Dendritic cell treated with granulocyte-macrophage colony-stimulating factor and Interleukin-4, amounts not matched to agents 40 ng/mL and 50 ng/mL, for 4 days (primary cell): Measurements from ENCODE around the gene TFDP1.
A peak's percentile ranks its signal among the peaks of the same experiment; 100 is the strongest.

Source experiments
- H3K27ac Mint-ChIP-seq: one replicate; pipeline ENCODE4 v1.8.0; 2022; ENCODE audit warnings: mild to moderate bottlenecking, mixed read lengths
- H3K27me3 Mint-ChIP-seq: one replicate; pipeline ENCODE4 v1.8.0; 2022; ENCODE audit warnings: mild to moderate bottlenecking, mixed read lengths
- H3K36me3 Mint-ChIP-seq: one replicate; pipeline ENCODE4 v1.8.0; 2022; ENCODE audit warnings: low read depth, mixed read lengths
- H3K4me1 Mint-ChIP-seq: one replicate; pipeline ENCODE4 v1.8.0; 2022; ENCODE audit warnings: low read depth, mixed read lengths
- H3K4me3 Mint-ChIP-seq: one replicate; pipeline ENCODE4 v1.8.0; 2022; ENCODE audit warnings: mild to moderate bottlenecking, moderate library complexity, mixed read lengths
- H3K9me3 Mint-ChIP-seq: one replicate; pipeline ENCODE4 v1.8.0; 2022; ENCODE audit warnings: mixed read lengths
- intact Hi-C: fragments of 100-400 bp; cut with micrococcal nuclease; formaldehyde crosslinking; loops from one replicate; pipeline ENCODE4 v1.15.0; 2022

TFDP1 gene, protein sequence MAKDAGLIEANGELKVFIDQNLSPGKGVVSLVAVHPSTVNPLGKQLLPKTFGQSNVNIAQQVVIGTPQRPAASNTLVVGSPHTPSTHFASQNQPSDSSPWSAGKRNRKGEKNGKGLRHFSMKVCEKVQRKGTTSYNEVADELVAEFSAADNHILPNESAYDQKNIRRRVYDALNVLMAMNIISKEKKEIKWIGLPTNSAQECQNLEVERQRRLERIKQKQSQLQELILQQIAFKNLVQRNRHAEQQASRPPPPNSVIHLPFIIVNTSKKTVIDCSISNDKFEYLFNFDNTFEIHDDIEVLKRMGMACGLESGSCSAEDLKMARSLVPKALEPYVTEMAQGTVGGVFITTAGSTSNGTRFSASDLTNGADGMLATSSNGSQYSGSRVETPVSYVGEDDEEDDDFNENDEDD

GRCh38 chr13:113584205-113584869 is at the start of gene TFDP1:
Gene TFDP1 (plus strand): TSS chr13:113584753. CDS start chr13:113585838, 1,085 bp downstream.
- H3K36me3 Mint-ChIP-seq, result peaks cover 24% of the 10 kb centered on the region
- no peaks in the 10 kb centered on the region for H3K9me3 Mint-ChIP-seq
- no peaks in the 10 kb centered on the region for H3K27me3 Mint-ChIP-seq
- intact Hi-C loops, result no loop called here
- H3K27ac Mint-ChIP-seq, result peak within 1 kb of the TSS; percentile 64
- H3K4me3 Mint-ChIP-seq, result peak within 1 kb of the TSS; percentile 87
- peaks cover 25% of the 10 kb centered on the region for H3K4me1 Mint-ChIP-seq

DNA sequence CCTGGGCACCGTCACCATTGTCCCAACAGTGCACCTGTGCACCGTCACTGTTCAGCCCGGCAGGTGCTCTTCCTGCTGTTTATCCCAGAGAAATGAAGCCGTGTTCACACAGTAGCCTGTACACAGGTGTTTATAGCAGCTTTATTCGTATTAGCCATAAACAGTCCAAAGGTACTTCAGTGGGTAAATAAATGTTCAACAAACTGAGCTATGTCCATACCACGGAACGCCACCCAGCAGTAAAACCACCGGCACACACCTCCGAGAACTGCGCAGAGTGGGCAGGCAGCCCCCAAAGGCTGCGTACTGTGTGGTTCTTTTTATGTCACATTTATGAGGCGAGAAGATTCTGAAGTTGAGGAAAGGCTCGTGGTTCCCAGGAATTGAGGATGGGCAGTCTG is 49.2 kb upstream of the TFDP1 start:
- Mint-ChIP-seq H3K27me3 (no peaks in the 10 kb centered on the region), H3K4me1 (no peaks in the 10 kb centered on the region), H3K36me3 (peaks cover 95% of the 10 kb centered on the region), H3K27ac (no peak overlapping the region), H3K9me3 (peaks cover 10% of the 10 kb centered on the region), H3K4me3 (no peak overlapping the region)
- intact Hi-C loops, result no loop called here

- H3K27me3 Mint-ChIP-seq, result no peaks in the 10 kb centered on the region
- H3K4me1 Mint-ChIP-seq, result no peaks in the 10 kb centered on the region
- intact Hi-C loops, result no loop called here
- H3K27ac Mint-ChIP-seq, result no peak overlapping the region
- H3K9me3 Mint-ChIP-seq, result peaks cover 22% of the 10 kb centered on the region
- peaks cover 95% of the 10 kb centered on the region for H3K36me3 Mint-ChIP-seq
- no peak overlapping the region for H3K4me3 Mint-ChIP-seq
Observed at GRCh38 chr13:113536461-113537110, 48.0 kb upstream of the TFDP1 start.

GRCh38 chr13:113537205-113537604 is 47.3 kb upstream of the TFDP1 start:
- no peaks in the 10 kb centered on the region for H3K4me1 Mint-ChIP-seq
- intact Hi-C loops, result no loop called here
- H3K27ac Mint-ChIP-seq, result no peak overlapping the region
- peaks cover 22% of the 10 kb centered on the region for H3K9me3 Mint-ChIP-seq
- H3K36me3 Mint-ChIP-seq, result peaks cover 89% of the 10 kb centered on the region
- H3K27me3 Mint-ChIP-seq, result no peaks in the 10 kb centered on the region
- H3K4me3 Mint-ChIP-seq, result no peak overlapping the region

GRCh38 chr13:113537909-113538688 is 46.5 kb upstream of the TFDP1 start:
- H3K4me3 Mint-ChIP-seq, result no peak overlapping the region
- intact Hi-C loops, result no loop called here
- no peaks in the 10 kb centered on the region for H3K4me1 Mint-ChIP-seq
- H3K36me3 Mint-ChIP-seq, result peaks cover 87% of the 10 kb centered on the region
- peaks cover 22% of the 10 kb centered on the region for H3K9me3 Mint-ChIP-seq
- H3K27me3 Mint-ChIP-seq, result no peaks in the 10 kb centered on the region
- no peak overlapping the region for H3K27ac Mint-ChIP-seq

DNA sequence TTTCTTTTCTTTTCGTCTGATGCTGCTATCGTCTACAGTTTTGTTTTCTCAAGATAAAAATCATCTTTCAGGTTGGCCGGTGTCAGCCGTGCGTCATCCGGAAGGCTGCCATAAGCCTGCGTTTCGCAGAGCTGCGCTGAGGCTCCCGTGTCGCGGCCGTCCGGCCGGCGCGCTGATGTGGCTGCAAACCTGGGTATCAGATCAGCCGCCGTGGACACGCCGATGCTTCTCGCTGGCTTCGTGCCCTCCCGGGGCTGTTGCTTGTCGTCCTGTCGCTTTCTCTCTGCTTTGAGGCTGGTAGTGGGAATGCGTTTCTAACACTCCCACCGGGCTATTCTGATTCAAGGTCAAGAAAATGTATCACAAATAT is 45.9 kb upstream of the TFDP1 start:
- peaks cover 87% of the 10 kb centered on the region for H3K36me3 Mint-ChIP-seq
- peaks cover 4% of the 10 kb centered on the region for H3K4me1 Mint-ChIP-seq
- no peak overlapping the region for H3K27ac Mint-ChIP-seq
- peaks cover 22% of the 10 kb centered on the region for H3K9me3 Mint-ChIP-seq
- intact Hi-C loops, result no loop called here
- H3K4me3 Mint-ChIP-seq, result no peak overlapping the region
- H3K27me3 Mint-ChIP-seq, result no peaks in the 10 kb centered on the region

DNA sequence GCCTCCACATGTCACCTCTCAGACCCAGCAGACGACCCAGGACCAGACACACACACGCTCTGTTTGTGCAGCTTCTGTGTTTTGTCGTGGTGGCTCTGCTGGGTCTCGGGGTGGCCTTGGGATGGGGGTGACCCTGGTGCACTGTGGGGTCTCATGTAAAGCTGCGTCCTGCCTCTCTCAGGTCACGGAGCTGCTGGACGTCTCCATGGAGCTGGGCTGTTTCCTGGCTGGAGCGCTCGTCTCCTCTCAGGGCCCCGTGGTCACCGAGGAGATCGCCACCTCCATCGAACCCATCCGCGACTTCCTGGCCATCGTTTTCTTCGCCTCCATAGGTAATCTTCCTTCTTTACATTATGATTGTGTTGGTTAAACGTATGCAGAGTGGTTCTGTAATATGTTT is 45.4 kb upstream of the TFDP1 start:
- no peak overlapping the region for H3K27ac Mint-ChIP-seq
- peaks cover 87% of the 10 kb centered on the region for H3K36me3 Mint-ChIP-seq
- peaks cover 5% of the 10 kb centered on the region for H3K4me1 Mint-ChIP-seq
- no peaks in the 10 kb centered on the region for H3K27me3 Mint-ChIP-seq
- H3K4me3 Mint-ChIP-seq, result no peak overlapping the region
- H3K9me3 Mint-ChIP-seq, result peaks cover 22% of the 10 kb centered on the region
- intact Hi-C loops, result no loop called here

DNA sequence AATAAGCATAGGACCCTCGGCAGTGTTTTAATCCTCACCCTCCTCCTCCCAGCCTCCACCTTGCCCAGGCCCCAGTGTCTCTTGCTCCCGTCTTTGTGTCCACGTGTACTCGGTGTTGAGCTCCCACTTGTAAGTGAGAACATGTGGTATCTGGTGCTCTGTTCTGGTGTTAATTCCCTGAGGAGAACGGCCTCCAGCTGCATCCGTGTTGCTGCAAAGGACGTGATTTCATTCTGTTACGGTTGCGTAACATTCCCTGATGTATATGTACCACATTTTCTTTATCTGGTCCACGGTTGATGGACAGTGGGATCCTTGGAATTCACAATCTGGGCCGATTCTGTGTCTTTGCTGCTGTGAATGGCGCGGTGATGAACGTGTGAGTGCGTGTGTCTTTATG is 44.7 kb upstream of the TFDP1 start:
- H3K36me3 Mint-ChIP-seq, result peaks cover 87% of the 10 kb centered on the region
- no peaks in the 10 kb centered on the region for H3K27me3 Mint-ChIP-seq
- no peak overlapping the region for H3K4me3 Mint-ChIP-seq
- H3K27ac Mint-ChIP-seq, result no peak overlapping the region
- H3K4me1 Mint-ChIP-seq, result peaks cover 5% of the 10 kb centered on the region
- intact Hi-C loops, result no loop called here
- peaks cover 22% of the 10 kb centered on the region for H3K9me3 Mint-ChIP-seq

- Mint-ChIP-seq H3K27ac (no peak overlapping the region), H3K4me1 (peaks cover 5% of the 10 kb centered on the region), H3K9me3 (peaks cover 22% of the 10 kb centered on the region), H3K4me3 (no peak overlapping the region), H3K27me3 (no peaks in the 10 kb centered on the region), H3K36me3 (peaks cover 87% of the 10 kb centered on the region)
- intact Hi-C loops, result no loop called here
Observed at GRCh38 chr13:113540523-113540922, 44.0 kb upstream of the TFDP1 start.

DNA sequence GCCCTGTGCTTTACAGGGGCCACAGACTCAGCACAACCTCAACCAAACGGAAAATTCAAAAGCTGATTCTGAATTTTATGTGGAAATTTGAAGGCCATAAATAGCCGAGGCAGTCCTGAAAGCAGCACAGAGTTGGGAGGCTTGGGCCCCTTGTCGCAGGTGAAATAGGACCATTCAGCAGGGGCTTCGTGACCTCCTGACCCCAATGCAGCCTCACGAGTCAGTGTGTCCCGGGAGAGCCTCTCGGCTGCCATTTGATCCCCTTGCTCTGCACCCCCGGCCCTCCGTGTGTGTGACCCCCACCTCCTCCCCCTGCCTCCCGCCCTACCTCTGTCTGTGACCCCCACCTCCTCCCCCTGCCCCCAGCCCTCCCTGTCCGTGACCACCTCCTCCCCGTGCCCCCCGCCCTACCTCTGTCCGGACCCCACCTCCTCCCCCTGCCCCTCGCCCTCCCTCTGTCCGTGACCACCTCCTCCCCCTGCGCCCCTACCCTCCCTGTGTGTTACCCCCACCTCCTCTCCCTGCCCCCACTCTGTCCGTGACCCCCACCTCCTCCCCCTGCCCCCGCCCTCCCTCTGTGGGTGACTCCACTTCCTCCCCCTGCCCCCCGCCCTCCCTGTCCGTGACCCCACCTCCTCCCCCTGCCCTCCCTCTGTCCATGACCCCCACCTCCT is 41.7 kb upstream of the TFDP1 start:
- Mint-ChIP-seq H3K27ac (peak overlapping the region; percentile 73), H3K4me1 (peaks cover 5% of the 10 kb centered on the region), H3K36me3 (peaks cover 89% of the 10 kb centered on the region), H3K27me3 (no peaks in the 10 kb centered on the region), H3K9me3 (peaks cover 22% of the 10 kb centered on the region), H3K4me3 (no peak overlapping the region)
- intact Hi-C loops, result no loop called here

- H3K4me3 Mint-ChIP-seq, result no peak overlapping the region
- peaks cover 22% of the 10 kb centered on the region for H3K9me3 Mint-ChIP-seq
- no peak overlapping the region for H3K27ac Mint-ChIP-seq
- intact Hi-C loops, result no loop called here
- H3K4me1 Mint-ChIP-seq, result peaks cover 5% of the 10 kb centered on the region
- H3K27me3 Mint-ChIP-seq, result no peaks in the 10 kb centered on the region
- peaks cover 89% of the 10 kb centered on the region for H3K36me3 Mint-ChIP-seq
Observed at GRCh38 chr13:113544071-113544891, 40.3 kb upstream of the TFDP1 start.

- Mint-ChIP-seq H3K27ac (no peak overlapping the region), H3K4me1 (peaks cover 5% of the 10 kb centered on the region), H3K27me3 (no peaks in the 10 kb centered on the region), H3K36me3 (peaks cover 87% of the 10 kb centered on the region), H3K9me3 (peaks cover 17% of the 10 kb centered on the region), H3K4me3 (no peak overlapping the region)
- intact Hi-C loops, result no loop called here
Observed at GRCh38 chr13:113544896-113545295, 39.7 kb upstream of the TFDP1 start.
